ENCODE results near the gene ABHD17B.
"Not testable (repeated sequence)": the region's sequence is repeated elsewhere in the genome, so short reads cannot be mapped to it uniquely, and the experiment has no call there.

ABHD17B gene

GRCh38 chr9:71911061-71911907, at the start of gene ABHD17B, which contains the start of gene C9orf85:
ABHD17B (minus strand) TSS chr9:71911193; CDS start chr9:71875080, 36,113 bp downstream.
C9orf85 (plus strand) TSS chr9:71911639; CDS start chr9:71911735, 96 bp downstream.
- peak; percentile 100 for DNase-seq (ENCODE audit: low spot score)

- DNase-seq (ENCODE audit: low spot score): no peak
Measured at GRCh38 chr9:71955300-71955915, 44.4 kb upstream of the ABHD17B start.

- DNase-seq (ENCODE audit: low spot score): not testable (repeated sequence)
Measured at GRCh38 chr9:71954652-71955051, 43.7 kb upstream of the ABHD17B start.

- DNase-seq (ENCODE audit: low spot score): no peak
Measured at GRCh38 chr9:71944754-71945375, 33.9 kb upstream of the ABHD17B start.

- DNase-seq (ENCODE audit: low spot score): no peak
Measured at GRCh38 chr9:71941998-71942567, 31.1 kb upstream of the ABHD17B start.

- DNase-seq (ENCODE audit: low spot score): no peak
Measured at GRCh38 chr9:71941060-71941568, 30.1 kb upstream of the ABHD17B start.

GRCh38 chr9:71937898-71938297, 26.9 kb upstream of the ABHD17B start:
- no peak for DNase-seq (ENCODE audit: low spot score)

- no peak for DNase-seq (ENCODE audit: low spot score)
Measured at GRCh38 chr9:71937070-71937625, 26.2 kb upstream of the ABHD17B start.

GRCh38 chr9:71936066-71936465, 25.1 kb upstream of the ABHD17B start:
- DNase-seq (ENCODE audit: low spot score): no peak

- no peak for DNase-seq (ENCODE audit: low spot score)
Measured at GRCh38 chr9:71931166-71931565, 20.2 kb upstream of the ABHD17B start.

- DNase-seq (ENCODE audit: low spot score): no peak
Measured at GRCh38 chr9:71929791-71930440, 18.9 kb upstream of the ABHD17B start.

GRCh38 chr9:71929223-71929622, 18.2 kb upstream of the ABHD17B start:
- DNase-seq (ENCODE audit: low spot score): no peak

GRCh38 chr9:71928806-71929205, 17.8 kb upstream of the ABHD17B start:
- no peak for DNase-seq (ENCODE audit: low spot score)

- no peak for DNase-seq (ENCODE audit: low spot score)
Measured at GRCh38 chr9:71928376-71928775, 17.4 kb upstream of the ABHD17B start.

- DNase-seq (ENCODE audit: low spot score): no peak
Measured at GRCh38 chr9:71925834-71926233, 14.8 kb upstream of the ABHD17B start.

GRCh38 chr9:71924576-71924975, 13.6 kb upstream of the ABHD17B start:
- no peak for DNase-seq (ENCODE audit: low spot score)

- DNase-seq (ENCODE audit: low spot score): no peak
Measured at GRCh38 chr9:71921190-71921814, 10.3 kb upstream of the ABHD17B start.

- no peak for DNase-seq (ENCODE audit: low spot score)
Measured at GRCh38 chr9:71920456-71921189, 9.6 kb upstream of the ABHD17B start.

GRCh38 chr9:71918419-71918818, 7.4 kb upstream of the ABHD17B start:
- no peak for DNase-seq (ENCODE audit: low spot score)

GRCh38 chr9:71916834-71917534, 6.0 kb upstream of the ABHD17B start:
- no peak for DNase-seq (ENCODE audit: low spot score)

Data from cerebellar cortex (tissue), 1 donor.